Left renal pelvis (tissue), 4 donors: ENCODE measurements around the gene PANX2. TPM values are rescaled to one million over a fixed set of nuclear protein-coding genes. Genes with fewer than 3 reads are reported as not detected.
"Not testable (repeated sequence)": the region's sequence is repeated elsewhere in the genome, so short reads cannot be mapped to it uniquely, and the experiment has no call there.

Source experiments
- DNase-seq, 4 donors: peaks; one replicate each; pipeline ENCODE4 v3.0.0-alpha.2; 2013; ENCODE audit warnings: low read depth in 4 of 4, low spot score in 3 of 4
- polyA plus RNA-seq, 4 donors: library from polyadenylated mRNA; unstranded; fragments of 120-200 nt; gene quantifications; one replicate each; pipeline ENCODE4 v1.2.1, GENCODE V29; 2013; ENCODE audit not compliant: insufficient read length in 4 of 4

The PANX2 gene, protein sequence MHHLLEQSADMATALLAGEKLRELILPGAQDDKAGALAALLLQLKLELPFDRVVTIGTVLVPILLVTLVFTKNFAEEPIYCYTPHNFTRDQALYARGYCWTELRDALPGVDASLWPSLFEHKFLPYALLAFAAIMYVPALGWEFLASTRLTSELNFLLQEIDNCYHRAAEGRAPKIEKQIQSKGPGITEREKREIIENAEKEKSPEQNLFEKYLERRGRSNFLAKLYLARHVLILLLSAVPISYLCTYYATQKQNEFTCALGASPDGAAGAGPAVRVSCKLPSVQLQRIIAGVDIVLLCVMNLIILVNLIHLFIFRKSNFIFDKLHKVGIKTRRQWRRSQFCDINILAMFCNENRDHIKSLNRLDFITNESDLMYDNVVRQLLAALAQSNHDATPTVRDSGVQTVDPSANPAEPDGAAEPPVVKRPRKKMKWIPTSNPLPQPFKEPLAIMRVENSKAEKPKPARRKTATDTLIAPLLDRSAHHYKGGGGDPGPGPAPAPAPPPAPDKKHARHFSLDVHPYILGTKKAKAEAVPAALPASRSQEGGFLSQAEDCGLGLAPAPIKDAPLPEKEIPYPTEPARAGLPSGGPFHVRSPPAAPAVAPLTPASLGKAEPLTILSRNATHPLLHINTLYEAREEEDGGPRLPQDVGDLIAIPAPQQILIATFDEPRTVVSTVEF
- 1 to 10 TPM in 2 of 4 donors, under 1 TPM in 2; 0.12 to 2.3 (median 1.2) TPM for polyA plus RNA-seq

- no peak for DNase-seq
Measured at GRCh38 chr22:50170453-50171318, at the start of gene PANX2. Gene PANX2, plus strand, starts transcription at chr22:50170731. Its CDS starts 0 bp downstream, at chr22:50170731.

- DNase-seq, result no peak
Measured at GRCh38 chr22:50121202-50121740, 49.3 kb upstream of the PANX2 start.

GRCh38 chr22:50123119-50123518 lies 47.4 kb upstream of the PANX2 start:
- DNase-seq, result no peak

DNA sequence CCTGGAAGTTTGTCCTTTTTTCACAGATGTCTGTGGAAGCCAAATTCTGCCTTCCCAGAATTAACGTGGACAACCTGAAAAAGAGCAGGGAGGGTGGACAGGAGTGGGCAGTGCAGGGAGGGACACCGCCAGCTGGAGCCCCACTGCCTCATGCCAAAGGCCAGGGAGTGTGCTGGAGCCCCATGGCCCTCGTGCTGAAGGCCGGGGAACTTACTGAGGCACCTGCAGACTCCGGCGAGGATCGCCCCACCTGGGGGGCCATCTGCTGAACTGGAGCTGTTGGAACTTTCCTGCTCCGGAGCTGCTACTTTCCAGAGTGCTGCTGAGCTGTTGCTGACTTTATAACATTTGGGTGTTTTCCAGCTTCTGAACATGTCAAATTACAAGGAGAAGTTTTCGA lies 45.5 kb upstream of the PANX2 start:
- DNase-seq, result no peak

DNA sequence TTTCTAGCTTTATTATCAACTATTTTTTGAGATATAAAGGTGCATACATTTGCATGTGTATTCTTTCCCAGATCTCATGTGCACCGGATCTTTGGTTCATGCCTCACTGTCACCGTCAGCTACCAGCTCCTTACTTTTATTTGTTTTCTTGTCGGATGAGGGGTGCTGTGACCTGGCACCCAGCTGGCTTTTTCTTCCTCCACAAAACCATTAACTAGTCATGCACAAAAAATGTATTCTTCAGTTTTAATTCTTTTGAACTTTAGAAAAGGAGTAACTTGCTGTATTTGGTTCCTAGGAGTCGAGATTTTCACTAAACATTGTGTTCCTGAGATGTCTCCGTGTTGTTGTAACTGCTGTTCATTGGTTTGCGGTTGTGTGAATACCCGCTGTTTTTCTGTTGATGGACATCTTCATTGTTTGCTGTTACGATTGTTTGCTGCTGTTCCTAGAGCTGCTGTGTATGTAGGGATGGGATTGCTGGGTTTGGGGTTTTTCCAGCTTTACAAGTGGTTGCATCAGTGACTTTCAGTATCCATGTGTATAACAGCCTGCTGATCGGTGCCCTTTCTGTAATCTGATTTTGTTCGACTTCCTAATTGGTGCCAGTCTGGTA lies 41.3 kb upstream of the PANX2 start:
- DNase-seq, result no peak

- DNase-seq, result no peak
Measured at GRCh38 chr22:50131894-50132293, 38.6 kb upstream of the PANX2 start.

GRCh38 chr22:50134481-50134880 lies 36.0 kb upstream of the PANX2 start:
- DNase-seq, result no peak

DNA sequence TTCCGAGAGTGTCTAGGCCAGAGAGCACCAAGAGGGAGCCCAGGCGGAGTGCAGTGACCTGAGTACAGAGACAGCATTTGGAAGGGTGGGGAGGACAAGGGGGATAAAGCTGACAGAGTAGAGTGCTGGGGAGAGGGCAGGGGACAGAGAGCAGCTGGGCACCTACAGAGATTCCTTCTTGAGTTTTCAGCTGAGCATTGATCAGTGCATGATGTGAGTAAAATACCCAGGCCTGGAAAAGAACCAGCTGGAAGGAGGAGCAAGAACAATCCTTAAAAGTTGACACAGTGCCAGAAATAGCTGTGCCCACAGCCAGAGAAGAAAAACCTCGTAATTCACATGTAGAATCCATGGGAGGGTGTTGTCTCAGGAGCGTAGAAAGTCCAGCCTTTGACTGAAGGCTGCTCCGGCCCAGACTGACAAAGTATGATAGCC lies 33.9 kb upstream of the PANX2 start:
- DNase-seq, result no peak

GRCh38 chr22:50137277-50137676 lies 33.3 kb upstream of the PANX2 start:
- DNase-seq, result not testable (repeated sequence)

DNA sequence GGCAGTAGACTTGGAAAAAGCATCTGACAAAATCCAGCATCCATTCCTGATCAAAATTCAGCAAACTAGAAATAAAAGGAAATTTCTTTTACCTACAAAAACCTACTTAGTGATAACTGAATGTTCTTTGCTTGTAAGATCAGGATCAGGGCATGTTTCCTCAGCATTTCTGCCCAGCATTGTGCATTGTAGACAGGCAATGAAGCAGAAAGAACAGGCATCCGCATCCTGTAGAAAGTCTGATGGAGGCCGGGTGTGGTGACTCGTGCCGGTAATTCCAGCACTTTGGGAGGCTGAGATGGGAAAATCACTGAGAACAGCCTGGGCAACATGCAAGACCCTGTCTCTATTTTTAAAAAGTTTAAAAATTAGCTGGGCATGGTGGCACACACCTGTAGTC lies 32.5 kb upstream of the PANX2 start:
- DNase-seq, result no peak

GRCh38 chr22:50138988-50139387 lies 31.5 kb upstream of the PANX2 start:
- DNase-seq, result no peak

DNA sequence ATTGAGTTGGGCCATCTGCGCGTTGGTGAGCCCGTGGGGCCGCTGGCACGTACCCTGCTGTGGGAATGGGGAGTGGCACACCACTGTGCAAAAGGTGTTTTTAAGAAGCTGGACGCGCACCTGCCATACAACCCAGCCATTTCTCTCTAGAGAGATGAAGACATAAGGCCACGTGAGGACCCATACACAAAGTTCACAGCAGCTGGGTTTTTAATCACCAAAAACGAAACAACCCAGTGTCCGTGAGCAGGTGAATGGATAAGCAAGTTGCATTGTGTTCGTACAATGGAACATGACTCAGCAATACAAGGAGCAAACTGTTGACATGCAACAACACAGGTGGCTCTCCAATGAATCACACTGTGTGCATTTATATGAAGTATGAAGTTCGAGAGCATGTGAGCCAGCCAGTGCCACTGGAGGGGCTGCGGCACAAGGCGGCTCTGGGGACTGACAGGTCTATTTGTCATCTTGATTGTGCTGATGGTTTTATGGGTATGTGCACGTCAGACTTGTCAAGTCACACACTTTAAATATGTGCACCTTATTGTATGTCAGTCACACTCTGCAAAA lies 30.6 kb upstream of the PANX2 start:
- no peak for DNase-seq

- DNase-seq, result no peak
Measured at GRCh38 chr22:50140615-50141014, 29.9 kb upstream of the PANX2 start.

DNA sequence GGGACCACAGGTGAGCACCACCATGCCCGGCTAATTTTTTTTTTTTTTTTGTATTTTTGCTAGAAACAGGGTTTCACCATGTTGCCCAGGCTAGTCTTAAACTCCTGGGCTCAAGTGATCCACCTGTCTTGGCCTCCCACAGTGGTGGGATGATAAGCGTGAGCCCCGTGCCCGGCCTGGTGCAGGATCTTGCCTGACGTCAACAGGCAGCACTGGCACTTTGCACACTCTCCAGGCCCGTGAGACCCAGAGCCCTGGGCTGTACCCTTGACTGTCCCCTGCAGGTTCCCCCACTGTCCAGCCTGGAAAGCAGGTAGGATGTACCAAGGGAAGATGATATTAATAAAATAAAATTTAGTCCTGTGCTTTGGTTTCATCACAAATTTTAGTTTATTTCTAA lies 29.1 kb upstream of the PANX2 start:
- DNase-seq, result no peak

- DNase-seq, result no peak
Measured at GRCh38 chr22:50141891-50142363, 28.6 kb upstream of the PANX2 start.

DNA sequence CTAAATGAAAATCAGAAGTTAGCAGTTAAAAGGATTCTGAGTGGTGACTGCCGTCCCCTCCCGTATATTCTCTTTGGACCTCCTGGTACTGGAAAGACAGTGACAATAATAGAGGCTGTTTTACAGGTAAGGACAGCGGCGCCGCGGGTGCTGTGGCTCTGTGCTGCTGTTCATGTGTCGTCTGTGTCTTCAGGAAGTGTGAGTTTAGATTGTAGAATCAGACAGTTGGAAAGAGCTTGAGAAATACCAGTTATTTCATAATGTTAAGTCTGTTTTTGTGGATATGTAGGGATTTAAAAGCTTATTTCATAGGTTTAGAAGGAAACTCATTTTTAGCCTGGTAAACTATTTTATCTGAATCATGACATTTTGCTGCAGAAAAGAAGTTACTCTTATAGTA lies 27.4 kb upstream of the PANX2 start:
- no peak for DNase-seq

DNA sequence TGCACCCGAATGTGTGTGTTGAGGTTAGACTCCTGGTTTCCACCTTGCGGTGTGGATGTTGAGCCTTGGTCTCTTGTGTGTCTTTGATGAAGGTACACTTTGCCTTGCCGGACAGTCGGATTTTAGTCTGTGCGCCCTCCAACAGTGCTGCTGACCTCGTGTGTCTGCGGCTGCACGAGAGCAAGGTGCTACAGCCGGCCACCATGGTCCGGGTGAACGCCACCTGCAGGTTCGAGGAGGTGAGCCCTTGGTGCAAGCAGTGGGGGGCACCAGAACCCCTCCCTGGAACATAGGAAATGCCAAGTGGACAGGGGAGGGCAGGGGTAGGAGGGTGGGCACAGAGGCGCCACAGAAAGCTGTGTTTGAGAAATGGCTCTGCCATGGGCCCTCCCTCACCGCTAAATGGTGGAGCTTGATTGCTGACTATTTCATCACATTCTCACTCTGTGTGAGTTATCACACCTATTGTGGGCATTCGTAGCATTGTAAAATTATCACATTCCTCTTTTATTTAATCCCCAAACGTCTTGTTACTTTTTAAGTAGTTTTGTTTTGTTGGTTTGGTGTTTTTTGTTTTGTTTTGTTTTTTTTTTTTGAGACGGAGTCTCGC lies 26.4 kb upstream of the PANX2 start:
- no peak for DNase-seq

- no peak for DNase-seq
Measured at GRCh38 chr22:50145721-50146438, 24.7 kb upstream of the PANX2 start.
